Measurements from ENCODE around the gene ZNF831.

GRCh38 chr20:59122566-59122919 lies 41.1 kb upstream of the ZNF831 start:
- no peak for TF ChIP-seq CTCF (IDR thresholded peaks at IDR 0.05)
- no peak for TF ChIP-seq EP300 (IDR thresholded peaks at IDR 0.05)
